ENCODE measurements around the gene VWA8.
"Not testable (repeated sequence)": the region's sequence is repeated elsewhere in the genome, so short reads cannot be mapped to it uniquely, and the experiment has no call there.

Gene VWA8

DNA sequence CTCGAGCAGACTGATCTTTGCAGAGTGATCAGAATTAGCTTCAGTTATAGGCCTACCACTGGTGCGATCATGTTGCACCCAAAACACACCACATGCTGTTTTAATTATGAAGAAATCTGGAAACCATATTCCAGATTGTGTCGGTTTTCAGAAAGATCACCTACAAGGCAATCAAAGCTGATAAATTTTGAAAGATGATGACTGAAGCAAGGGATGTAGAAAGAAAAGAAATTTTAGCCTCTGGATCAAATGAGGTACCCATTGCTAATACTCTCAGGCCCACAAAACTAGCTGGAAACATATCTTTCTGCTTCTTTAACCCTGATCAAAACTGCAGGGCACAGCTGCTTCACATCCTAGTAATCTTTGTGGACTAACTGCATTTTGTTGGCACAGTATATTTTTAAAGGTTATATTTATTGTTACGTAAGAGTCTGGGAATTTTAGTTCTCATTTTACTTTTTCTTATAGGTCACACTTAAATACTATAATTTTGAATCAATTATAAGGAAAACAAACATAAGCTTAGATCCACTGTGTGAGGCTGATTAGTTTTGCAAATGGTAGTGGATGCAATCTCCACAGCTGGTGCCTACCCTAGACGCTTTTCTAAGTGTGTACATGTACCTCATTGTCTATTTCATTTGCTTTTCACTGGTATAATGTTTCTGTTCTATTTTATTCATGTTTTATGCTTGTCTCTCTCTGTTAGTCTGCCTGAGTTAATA lies 352.6 kb downstream of the VWA8 start:
- no peak for DNase-seq

DNA sequence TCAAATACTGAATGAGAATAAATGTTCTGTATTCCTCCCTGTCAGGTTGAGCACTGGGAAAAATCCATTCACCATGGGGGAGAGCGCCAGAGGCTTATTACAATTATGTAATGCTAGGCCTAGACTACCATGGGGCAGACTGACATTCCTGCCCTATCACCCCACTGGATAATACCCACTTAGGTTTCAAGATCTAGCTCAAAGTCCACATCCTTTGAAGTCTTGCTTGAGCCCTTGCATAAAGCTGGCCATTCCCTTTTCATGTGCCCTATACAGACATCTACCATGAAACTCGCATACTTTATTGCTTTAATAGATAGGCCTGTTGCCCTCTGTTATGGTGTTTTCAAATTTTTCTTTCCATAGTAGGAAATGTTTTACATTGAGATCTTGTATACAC lies 354.3 kb downstream of the VWA8 start:
- DNase-seq: no peak

DNA sequence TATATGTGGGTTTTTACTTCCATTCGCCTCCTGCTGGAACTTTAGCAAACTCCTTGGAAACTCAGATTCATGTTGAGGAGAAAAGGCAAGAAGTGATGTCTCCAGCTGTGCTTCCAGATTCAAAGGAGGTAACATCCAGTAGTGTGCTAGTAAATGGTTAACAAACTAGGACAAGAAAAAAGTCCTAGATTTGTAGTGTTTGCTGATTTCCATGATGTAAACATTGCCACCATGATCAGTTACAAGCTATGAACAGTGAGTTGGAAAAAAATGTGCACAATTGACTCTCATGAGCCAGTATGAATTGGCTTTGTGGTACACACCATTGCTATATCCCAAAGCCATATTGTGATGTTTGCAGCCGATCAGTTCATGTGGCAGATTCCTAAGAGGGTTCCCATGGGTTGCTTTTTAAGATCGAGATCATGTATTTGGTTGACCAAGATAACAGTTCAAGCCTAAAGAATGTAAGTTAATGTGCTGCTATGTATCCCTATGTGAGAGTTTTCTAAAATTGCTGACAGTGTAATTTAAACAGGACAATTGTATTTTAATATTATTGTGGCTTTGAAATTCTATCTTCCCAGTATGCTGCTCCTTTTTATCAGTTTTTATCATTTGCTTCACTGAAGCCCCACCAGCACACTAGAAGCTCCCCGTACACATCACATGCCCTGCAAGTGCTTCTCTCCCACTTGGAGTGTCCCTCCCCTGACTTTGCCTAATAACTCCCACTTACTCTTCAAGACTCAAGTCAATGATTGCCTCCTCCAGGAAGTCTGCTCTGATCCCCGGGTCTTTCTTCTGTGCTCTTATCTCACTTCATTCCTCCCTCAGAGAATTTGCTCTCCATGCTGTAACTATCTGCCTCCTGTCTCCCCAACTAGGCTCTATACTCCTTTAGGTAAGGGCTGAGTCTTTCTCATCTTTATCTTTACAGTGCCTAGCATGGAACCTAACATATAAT lies 355.3 kb downstream of the VWA8 start:
- DNase-seq: no peak

DNA sequence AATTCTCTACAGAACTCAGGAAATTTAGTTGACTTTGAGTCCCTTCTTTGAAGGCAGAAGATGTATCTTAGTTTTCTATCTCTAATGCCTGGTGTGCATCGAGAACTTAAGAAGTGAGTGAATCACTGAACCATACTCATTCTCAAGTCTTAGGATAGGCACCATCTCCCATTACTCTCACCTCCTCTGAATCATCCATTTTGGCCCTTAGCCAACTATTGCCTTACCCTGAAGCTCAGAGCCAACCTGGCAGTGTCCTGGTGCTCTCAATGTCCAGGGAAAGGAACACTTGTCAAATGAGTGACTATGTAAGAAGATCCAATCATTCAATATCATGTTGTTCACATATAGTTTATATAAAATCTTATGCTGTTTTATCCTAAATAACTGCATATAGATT lies 357.0 kb downstream of the VWA8 start:
- DNase-seq: no peak

DNA sequence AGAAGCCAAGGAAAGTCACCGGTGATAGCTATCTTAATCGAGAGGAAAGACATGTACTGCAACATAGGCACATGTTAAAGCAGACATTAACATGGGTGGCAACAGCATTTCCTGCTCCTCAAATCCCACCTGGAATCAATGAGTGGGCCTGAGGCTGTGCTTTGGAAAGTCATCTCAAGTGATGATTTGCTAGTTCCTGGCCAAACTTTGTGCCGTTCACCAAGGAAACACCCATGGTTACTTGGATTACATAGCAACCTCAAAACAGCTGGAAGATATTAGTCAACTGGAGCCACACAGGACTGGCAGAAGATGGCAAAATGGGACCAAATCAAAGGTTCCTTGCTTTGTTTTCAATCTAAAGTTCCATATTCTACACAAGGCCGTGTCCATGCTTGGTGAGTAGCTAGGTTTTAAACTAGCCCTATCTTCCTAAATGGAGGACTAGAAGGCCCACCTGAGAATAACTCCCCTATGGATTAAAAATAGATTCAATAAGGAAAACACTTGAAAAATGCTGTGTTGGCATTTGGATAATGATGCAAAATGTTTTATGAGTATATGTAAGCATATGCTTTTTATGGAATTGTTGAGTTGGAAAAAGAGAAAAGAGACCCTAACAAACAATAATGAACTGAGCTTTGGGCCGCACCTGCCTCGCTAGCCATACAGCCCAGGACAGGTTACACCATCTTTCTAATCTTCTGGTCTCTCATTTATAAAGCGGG lies 359.0 kb downstream of the VWA8 start:
- no peak for DNase-seq

DNA sequence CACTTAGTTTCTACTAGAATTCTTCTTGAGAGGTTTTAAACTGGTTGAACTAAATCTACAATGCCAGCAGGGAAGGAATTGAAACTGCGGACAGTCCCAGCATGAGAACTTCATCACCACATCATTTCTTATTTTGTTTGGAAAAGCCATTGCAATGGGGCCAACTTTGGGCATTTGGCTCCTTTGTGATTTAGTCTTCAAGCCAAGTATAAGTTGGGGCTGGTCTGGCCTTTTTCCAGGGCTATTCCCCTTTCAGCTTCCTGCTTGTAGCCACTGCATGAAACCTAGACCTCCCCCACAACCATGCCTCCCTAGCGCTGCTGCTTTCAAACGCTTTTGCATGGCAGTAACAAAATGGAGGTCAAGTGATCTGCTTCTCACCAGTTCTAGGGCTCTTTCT lies 361.3 kb downstream of the VWA8 start:
- DNase-seq: no peak

DNA sequence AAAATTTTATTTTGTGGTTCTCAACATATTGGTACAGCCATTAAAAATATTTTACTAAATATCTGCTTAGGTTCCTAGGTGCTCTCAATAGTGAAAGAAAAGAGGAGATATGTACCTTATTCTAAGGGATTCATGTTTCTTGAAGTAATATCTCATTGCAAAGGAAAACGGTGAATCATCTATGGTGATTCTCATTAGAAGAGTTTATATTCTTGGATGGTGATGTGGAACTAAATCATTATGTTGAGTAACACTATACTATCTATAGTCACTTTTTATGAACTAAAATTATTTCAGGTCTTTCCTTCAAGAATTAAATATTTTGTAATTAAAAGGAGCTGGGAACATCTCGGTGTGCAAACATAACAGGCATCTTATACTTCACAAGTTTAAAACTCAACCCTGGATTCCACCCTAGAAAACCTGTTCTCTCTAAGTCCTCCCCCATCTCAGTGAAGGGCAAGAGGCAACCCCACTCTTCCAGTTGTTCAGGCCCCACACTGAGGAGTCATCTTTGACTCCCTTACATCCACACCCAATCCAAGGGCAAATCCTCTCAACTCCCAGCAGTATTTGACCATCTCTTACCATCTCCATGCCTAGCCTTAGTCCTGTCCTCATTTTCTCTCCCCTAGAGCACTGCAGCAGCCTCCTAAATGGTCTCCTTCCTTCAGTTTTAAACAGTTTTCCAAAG lies 363.4 kb downstream of the VWA8 start:
- no peak for DNase-seq

DNA sequence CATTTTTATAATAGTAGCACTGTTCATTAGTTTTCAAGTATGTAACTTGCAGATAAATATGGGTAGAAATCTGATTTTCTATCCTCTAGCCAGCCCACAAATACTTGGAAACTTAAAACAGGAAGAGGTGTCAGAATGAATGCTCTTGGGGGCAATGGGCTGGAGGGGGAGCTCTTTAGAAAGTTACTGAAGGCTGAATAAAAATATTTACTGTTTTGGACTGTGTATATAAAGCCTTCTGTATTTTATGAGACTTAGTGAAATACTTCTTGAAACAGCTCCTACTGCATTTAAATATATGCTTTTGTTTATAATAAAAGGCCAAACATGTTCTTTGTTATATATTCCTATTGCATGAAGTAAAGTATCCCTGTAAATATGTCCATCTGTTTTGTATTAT lies 364.7 kb downstream of the VWA8 start:
- no peak for DNase-seq

DNA sequence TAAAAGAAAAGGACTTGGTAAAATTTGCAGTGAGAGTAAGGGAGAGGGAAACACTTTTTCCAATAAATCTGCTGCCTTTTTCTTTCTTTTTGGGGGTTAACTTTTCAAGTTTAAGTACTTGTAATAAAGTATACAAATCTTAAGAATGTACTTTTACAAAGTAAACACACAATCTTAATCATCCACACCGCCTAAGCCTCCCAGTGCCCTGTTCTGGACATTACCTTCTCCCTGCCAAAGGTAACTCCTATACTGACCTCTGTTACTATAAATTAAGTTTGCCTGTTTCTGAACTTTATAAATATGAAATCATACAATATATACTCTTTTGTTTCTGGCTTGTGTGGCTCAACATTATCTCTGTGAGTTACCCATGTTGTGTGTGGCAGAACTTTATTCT lies 365.6 kb downstream of the VWA8 start:
- DNase-seq: no peak

DNA sequence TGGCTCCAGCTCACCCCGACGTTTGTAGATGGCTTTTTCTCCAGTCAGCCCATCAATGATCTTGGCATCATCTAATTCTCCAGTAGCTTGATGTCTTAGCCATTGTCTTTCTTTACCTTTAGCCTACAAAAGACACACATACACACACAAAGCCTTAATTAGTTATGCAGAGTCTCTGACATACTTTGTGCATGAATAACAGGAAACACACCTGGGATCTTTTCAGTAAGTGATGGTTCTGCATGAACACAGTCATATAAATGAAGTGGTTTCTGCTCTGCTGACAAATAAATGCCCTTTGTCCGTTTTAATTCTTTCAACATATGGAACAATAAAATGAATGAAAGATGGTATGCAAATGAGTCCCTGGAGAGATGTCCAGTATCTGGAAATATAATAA lies 370.3 kb downstream of the VWA8 start:
- DNase-seq: no peak

DNA sequence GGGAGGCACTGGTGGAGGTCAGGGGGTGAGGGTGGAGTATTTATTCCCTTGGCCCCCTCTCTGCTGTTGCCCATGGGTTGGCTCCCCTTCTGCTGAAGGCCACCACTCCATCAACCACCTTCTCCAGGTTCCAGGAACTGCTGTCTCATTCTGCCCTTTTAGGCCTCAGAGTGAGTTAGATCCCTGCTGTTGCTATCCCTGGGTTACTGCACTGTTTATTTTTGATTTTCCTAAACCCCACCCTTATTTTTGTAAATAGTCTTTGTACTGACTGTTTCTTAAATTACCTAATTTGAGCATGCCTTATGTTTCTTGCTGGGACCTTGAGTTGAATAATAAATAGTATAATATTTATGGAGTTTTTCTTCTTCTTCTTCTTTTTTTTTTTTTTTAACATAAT lies 370.8 kb downstream of the VWA8 start:
- DNase-seq: no peak

DNA sequence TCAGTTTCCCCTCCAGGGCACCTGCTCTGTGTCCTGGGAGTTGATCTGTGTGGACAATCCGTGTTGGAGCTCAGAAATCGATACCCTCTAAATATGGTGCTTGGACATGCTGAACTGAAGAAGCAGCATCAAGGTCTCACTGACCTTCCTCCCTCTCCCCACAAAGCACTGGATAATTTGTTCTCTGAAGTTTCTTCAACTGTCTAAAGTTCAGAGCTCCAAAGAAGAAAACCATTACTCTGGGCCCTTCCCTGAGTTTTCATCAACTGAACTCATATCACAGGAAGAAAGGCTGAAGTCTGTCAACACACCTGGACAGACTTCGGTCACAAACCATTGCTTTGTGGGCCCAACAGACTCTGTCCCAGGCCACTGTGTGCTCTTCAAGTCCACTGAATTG lies 371.5 kb downstream of the VWA8 start:
- no peak for DNase-seq

DNA sequence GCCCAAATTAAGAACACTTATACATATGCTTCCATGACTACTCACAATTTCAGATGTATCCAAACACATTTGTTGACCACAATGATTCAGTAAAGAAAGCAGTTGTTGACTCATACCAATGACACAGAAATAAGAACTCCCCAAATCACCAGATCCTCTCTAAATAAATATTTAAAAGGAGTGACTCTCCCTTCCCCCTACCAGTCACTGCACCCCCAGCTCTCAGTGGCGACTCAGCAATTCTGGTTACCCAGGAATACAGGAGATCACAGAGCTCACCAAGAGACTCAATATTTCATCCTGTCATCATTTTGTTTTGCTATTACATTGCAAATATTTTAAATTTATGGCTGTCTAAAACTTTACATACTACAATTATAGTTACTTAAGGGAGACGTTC lies 372.0 kb downstream of the VWA8 start:
- no peak for DNase-seq

DNA sequence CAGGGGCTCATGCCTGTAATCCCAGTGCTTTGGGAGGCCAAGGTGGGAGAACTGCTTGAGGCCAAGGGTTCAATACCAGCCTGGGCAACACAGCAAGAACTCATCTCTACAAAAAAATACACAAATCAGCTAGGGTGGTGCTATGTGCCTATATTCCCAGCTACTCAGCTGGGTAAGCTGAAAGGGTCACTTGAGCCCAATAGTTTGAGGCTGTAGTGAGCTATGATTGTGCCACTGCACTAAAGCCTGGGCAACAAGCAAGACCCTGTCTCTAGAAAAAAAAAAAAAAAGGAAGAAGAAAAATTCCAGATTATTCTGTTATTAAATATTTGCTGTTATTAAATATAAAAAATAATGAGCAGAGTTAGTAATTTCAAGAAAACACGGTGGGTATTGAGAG lies 372.5 kb downstream of the VWA8 start:
- DNase-seq: no peak

DNA sequence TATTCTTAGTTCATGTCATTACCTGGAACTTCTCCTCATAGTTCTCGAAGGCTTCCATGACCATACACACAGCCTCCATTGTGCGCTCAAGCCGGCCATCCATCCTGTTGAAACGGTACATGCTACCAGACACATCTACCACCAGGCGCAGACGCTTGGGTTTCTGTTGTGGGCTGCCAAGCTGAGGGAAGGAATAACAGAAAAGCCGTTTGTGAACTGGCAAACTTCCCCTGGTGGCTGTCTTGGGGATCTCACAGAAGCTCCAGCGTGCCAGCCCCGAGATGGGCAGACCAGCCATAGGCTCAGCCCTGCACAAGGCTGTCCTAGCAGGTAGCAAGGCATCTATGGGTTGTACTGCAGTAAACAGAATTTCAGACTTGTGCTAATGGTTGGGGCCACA lies 373.4 kb downstream of the VWA8 start:
- no peak for DNase-seq

DNA sequence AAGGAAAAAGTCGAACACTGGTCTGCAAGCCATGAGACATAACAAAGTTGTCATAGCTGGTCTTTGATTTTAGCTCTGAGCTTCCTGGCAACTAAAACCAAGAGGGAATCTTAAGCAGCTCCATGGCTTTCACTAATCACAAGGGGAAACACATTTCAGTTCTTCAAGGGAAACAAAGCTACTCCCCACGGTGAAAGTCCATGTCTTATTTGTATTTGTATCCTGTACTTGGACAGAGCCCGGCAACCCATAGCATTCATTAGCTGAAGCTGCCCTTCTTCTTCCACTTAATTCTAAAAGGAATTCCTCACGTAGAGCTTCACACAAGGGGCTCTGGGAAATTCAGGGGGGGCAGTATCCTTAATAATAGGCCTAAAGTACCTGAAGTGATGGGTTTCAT lies 374.7 kb downstream of the VWA8 start:
- no peak for DNase-seq

DNA sequence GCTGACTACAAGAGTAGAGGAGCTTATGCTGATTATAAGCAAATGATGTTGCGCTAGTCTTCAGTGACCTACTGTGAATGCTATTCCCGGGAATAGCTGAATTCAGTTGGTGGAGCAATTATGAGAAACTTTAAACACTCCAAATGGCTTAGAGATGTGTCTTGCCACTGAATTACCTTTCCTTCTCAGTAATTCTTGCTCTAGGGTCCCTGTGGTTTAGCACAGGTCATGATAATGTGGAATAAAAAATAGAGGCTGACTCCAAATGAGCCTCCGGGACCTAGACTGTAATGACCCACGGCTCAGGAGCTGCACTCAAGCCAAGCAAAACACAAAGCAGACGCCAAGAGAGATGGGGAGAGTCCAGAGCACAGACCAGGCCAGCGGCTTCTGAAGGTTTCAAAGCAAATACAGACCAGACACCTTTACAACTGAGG lies 378.9 kb downstream of the VWA8 start:
- no peak for DNase-seq

DNA sequence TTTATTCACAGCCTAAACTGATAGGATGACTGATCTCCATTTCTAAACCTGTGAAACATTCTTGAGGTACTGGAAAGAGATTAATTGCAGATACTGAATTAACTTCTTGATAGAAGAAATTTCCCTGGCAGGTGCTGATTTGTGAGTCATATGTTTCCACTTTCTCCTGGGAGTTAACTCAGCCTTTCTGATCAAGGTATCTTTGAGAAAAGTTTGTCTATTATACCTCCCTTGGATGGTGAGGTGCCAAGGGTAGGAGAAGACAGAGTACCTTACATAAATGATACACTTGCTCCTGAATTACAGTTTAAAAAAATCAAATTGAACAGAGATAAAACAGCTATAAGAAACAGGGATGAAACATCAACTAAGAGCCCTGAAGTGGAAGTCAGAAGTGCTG lies 380.6 kb downstream of the VWA8 start:
- no peak for DNase-seq

DNA sequence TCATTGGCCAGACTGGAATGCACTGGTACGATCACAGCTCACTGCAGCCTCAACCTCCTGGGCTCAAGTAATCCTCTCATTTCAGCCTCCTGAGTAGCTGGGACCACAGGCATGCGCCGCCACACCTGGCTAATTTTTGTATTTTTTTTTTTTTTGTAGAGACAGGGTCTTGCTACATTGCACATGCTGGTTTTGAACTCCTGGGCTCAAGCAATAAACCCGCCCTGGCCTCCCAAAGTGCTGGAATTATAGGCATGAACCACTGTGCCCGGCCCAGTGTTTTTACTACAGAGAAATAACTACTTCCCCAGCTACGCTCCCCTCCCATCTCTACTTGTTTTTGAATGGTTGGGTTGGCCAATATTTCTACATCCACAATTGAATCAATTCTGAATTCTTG lies 381.0 kb downstream of the VWA8 start:
- DNase-seq: no peak

DNA sequence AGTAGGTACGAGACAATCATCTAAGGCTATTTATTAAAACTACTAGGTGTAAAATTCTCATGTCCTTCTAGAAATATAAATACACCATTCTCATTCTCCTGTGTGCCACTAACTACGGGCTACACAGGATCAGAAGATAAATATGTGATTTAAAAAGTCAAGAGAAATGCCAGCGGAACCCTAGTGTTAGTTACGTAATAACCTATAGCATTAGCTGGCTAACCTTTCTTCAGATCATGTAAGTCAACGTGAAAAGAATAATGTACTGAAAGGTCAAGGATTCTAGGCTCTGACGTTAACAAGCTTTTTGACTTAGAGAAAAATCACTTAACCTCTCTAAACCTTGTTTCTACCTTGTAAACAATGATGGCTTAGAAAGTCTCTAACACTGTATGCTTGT lies 381.7 kb downstream of the VWA8 start:
- DNase-seq: no peak

DNA sequence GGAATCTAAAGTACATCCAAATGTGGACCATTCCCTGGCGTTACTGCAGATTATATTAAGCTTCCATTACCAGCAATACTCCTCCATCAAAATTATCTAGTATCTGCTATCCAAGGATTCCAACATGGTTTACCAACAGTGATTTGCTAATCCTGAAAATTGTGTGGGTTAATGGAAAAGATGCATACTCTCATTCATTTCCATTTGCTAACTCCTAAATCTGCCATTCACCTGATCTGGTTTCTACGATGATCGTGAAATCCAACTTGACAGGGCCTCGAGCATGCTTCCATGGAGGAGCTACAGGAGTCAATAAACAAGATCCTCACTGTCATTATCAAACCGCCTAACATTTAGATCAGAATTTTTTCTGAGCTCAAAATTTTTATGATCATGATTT lies 382.5 kb downstream of the VWA8 start:
- DNase-seq: no peak

DNA sequence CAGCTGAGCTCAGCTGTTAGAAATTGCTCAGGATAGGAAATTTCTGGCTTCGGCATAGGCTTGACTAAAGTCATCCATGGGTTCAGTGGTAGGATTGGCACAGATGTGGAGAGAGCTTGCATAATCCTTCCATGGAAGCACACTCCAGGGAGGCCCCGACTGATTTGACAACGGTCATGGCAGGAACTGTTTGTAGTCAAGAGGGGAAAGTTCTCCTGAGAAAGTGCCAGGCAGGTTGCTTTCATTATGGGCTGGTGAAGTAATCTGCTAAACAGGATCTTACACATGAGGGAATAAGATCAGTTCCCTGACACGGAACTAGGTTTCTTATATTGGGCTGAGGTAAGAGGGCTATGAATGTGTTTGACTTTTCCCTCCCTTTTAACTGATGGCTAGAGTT lies 383.5 kb downstream of the VWA8 start:
- no peak for DNase-seq

DNA sequence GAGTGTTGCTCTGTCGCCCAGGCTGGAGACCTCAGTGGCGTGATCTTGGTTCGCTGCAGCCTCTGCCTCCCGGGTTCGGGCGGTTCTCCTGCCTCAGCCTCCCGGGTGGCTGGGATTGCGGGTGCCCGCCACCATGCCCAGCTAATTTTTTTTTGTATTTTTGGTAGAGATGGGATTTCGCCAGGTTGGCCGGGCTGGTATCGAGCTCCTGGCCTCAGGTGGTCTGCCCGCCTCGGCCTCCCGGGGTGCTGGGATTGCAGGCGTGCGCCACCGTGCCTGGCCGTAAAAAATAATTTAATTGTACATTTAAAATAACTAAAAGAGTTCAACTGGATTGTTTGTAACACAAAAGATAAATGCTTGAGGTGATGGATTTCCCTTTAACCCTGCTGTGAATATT lies 387.3 kb downstream of the VWA8 start:
- not testable (repeated sequence) for DNase-seq

All from NCI-H774 (cell line).